ENCODE measurements around the gene GAS2L1. TPM values are rescaled to one million over a fixed set of nuclear protein-coding genes. Genes with fewer than 3 reads are reported as not detected.

The GAS2L1 gene
- total and polyA plus RNA-seq, 2 experiments from 2014 or later: 5.2 to 9.5 TPM

DNA sequence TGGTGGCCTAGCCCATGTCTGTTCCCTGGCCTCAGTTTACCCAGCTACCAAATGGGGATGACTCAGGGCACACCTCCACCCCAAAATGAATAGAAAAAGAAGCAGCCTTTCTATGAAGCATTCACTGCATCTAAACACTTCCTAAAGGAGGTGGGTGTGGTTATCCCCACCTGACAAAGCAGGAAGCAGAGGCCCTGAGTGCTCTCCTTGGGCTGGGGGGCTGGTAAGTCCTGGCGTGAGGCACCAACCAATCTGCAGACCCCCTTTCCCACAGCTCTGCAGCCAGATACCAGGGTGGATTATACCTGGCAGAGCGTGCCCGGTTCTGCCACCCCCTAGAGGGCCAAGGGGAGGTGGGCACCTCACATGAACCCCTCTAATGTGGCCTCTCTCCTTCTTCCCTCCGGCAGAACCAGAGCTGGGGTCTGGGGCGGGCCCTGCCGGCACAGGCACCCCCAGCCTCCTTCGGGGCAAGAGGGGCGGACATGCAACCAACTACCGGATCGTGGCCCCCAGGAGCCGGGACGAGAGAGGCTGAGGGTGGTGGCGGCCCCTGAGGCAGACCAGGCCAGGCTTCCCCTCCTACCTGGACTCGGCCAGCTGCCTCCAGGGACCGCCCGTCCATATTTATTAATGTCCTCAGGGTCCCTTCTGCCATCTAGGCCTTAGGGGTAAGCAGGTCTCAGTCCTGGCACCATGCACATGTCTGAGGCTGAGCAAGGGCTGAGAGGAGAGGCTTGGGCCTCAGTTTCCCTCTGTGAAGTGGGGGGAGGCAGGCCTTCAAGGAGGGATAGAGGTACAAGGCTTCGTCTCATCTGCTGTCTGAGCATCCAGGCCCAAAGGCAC, 47.8 kb upstream of the GAS2L1 start:
- peaks cover 5% of the 10 kb centered on the region; the same call in 1 of the 2 replicates for H3K4me1 ChIP-seq (ENCODE audit: insufficient read depth)
- DNase-seq (ENCODE audit: low spot score) (no peak), ATAC-seq (no peak)
- H3K9me2 ChIP-seq (ENCODE audit: insufficient read depth): no peaks in the 10 kb centered on the region
- H4K20me1 ChIP-seq (replicated peaks; ENCODE audit: insufficient read depth): no peaks in the 10 kb centered on the region
- H3K79me2 ChIP-seq (replicated peaks; ENCODE audit: insufficient read depth): no peaks in the 10 kb centered on the region
- H3K27me3 ChIP-seq (ENCODE audit: insufficient read depth): no peaks in the 10 kb centered on the region
- H3F3A ChIP-seq (replicated peaks; ENCODE audit: low read depth): no peaks in the 10 kb centered on the region
- no peak overlapping the region for H3K4me2 ChIP-seq
- H3K36me3 ChIP-seq (ENCODE audit: insufficient read depth): no peaks in the 10 kb centered on the region
- Mint-ChIP-seq H3K4me3 (no peak overlapping the region), H3K4me1 (no peaks in the 10 kb centered on the region; the same call in 2 of the 3 replicates), H3K27ac (no peak overlapping the region; the same call in 1 of the 2 replicates), H3K36me3 (ENCODE audit: low read depth) (peaks cover 13% of the 10 kb centered on the region), H3K27me3 (ENCODE audit: insufficient read depth, low read depth, poor library complexity) (peaks cover 13% of the 10 kb centered on the region), H3K9me3 (no peaks in the 10 kb centered on the region)
- H2AFZ ChIP-seq: no peak overlapping the region
- H3K27ac ChIP-seq (ENCODE audit: low read depth): no peak overlapping the region
- no peak for TF ChIP-seq CREB1 (CRISPR knock-in tag; IDR thresholded peaks at IDR 0.05; ENCODE audit: low read depth)
- TF ChIP-seq, protein P1, sequence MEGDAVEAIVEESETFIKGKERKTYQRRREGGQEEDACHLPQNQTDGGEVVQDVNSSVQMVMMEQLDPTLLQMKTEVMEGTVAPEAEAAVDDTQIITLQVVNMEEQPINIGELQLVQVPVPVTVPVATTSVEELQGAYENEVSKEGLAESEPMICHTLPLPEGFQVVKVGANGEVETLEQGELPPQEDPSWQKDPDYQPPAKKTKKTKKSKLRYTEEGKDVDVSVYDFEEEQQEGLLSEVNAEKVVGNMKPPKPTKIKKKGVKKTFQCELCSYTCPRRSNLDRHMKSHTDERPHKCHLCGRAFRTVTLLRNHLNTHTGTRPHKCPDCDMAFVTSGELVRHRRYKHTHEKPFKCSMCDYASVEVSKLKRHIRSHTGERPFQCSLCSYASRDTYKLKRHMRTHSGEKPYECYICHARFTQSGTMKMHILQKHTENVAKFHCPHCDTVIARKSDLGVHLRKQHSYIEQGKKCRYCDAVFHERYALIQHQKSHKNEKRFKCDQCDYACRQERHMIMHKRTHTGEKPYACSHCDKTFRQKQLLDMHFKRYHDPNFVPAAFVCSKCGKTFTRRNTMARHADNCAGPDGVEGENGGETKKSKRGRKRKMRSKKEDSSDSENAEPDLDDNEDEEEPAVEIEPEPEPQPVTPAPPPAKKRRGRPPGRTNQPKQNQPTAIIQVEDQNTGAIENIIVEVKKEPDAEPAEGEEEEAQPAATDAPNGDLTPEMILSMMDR (conservative IDR thresholded peaks at IDR 0.05; ENCODE audit: low read depth in 2 of 2): no peak
- TF ChIP-seq, protein P2, sequence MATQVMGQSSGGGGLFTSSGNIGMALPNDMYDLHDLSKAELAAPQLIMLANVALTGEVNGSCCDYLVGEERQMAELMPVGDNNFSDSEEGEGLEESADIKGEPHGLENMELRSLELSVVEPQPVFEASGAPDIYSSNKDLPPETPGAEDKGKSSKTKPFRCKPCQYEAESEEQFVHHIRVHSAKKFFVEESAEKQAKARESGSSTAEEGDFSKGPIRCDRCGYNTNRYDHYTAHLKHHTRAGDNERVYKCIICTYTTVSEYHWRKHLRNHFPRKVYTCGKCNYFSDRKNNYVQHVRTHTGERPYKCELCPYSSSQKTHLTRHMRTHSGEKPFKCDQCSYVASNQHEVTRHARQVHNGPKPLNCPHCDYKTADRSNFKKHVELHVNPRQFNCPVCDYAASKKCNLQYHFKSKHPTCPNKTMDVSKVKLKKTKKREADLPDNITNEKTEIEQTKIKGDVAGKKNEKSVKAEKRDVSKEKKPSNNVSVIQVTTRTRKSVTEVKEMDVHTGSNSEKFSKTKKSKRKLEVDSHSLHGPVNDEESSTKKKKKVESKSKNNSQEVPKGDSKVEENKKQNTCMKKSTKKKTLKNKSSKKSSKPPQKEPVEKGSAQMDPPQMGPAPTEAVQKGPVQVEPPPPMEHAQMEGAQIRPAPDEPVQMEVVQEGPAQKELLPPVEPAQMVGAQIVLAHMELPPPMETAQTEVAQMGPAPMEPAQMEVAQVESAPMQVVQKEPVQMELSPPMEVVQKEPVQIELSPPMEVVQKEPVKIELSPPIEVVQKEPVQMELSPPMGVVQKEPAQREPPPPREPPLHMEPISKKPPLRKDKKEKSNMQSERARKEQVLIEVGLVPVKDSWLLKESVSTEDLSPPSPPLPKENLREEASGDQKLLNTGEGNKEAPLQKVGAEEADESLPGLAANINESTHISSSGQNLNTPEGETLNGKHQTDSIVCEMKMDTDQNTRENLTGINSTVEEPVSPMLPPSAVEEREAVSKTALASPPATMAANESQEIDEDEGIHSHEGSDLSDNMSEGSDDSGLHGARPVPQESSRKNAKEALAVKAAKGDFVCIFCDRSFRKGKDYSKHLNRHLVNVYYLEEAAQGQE (IDR thresholded peaks at IDR 0.05; ENCODE audit: unreplicated experiment): no peak
- TF ChIP-seq ZNF331 (CRISPR knock-in tag; IDR thresholded peaks at IDR 0.05; ENCODE audit: low read depth): no peak
- TF ChIP-seq POLR2AphosphoS5 (IDR thresholded peaks at IDR 0.05; ENCODE audit: low read depth): no peak
- TF ChIP-seq NANOG (IDR thresholded peaks at IDR 0.05; ENCODE audit: borderline replicate concordance): no peak
- TF ChIP-seq ZNF114 (CRISPR knock-in tag; IDR thresholded peaks at IDR 0.05): no peak
- TF ChIP-seq, protein P3, sequence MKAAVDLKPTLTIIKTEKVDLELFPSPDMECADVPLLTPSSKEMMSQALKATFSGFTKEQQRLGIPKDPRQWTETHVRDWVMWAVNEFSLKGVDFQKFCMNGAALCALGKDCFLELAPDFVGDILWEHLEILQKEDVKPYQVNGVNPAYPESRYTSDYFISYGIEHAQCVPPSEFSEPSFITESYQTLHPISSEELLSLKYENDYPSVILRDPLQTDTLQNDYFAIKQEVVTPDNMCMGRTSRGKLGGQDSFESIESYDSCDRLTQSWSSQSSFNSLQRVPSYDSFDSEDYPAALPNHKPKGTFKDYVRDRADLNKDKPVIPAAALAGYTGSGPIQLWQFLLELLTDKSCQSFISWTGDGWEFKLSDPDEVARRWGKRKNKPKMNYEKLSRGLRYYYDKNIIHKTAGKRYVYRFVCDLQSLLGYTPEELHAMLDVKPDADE (IDR thresholded peaks at IDR 0.05): no peak
- TF ChIP-seq, protein P4, sequence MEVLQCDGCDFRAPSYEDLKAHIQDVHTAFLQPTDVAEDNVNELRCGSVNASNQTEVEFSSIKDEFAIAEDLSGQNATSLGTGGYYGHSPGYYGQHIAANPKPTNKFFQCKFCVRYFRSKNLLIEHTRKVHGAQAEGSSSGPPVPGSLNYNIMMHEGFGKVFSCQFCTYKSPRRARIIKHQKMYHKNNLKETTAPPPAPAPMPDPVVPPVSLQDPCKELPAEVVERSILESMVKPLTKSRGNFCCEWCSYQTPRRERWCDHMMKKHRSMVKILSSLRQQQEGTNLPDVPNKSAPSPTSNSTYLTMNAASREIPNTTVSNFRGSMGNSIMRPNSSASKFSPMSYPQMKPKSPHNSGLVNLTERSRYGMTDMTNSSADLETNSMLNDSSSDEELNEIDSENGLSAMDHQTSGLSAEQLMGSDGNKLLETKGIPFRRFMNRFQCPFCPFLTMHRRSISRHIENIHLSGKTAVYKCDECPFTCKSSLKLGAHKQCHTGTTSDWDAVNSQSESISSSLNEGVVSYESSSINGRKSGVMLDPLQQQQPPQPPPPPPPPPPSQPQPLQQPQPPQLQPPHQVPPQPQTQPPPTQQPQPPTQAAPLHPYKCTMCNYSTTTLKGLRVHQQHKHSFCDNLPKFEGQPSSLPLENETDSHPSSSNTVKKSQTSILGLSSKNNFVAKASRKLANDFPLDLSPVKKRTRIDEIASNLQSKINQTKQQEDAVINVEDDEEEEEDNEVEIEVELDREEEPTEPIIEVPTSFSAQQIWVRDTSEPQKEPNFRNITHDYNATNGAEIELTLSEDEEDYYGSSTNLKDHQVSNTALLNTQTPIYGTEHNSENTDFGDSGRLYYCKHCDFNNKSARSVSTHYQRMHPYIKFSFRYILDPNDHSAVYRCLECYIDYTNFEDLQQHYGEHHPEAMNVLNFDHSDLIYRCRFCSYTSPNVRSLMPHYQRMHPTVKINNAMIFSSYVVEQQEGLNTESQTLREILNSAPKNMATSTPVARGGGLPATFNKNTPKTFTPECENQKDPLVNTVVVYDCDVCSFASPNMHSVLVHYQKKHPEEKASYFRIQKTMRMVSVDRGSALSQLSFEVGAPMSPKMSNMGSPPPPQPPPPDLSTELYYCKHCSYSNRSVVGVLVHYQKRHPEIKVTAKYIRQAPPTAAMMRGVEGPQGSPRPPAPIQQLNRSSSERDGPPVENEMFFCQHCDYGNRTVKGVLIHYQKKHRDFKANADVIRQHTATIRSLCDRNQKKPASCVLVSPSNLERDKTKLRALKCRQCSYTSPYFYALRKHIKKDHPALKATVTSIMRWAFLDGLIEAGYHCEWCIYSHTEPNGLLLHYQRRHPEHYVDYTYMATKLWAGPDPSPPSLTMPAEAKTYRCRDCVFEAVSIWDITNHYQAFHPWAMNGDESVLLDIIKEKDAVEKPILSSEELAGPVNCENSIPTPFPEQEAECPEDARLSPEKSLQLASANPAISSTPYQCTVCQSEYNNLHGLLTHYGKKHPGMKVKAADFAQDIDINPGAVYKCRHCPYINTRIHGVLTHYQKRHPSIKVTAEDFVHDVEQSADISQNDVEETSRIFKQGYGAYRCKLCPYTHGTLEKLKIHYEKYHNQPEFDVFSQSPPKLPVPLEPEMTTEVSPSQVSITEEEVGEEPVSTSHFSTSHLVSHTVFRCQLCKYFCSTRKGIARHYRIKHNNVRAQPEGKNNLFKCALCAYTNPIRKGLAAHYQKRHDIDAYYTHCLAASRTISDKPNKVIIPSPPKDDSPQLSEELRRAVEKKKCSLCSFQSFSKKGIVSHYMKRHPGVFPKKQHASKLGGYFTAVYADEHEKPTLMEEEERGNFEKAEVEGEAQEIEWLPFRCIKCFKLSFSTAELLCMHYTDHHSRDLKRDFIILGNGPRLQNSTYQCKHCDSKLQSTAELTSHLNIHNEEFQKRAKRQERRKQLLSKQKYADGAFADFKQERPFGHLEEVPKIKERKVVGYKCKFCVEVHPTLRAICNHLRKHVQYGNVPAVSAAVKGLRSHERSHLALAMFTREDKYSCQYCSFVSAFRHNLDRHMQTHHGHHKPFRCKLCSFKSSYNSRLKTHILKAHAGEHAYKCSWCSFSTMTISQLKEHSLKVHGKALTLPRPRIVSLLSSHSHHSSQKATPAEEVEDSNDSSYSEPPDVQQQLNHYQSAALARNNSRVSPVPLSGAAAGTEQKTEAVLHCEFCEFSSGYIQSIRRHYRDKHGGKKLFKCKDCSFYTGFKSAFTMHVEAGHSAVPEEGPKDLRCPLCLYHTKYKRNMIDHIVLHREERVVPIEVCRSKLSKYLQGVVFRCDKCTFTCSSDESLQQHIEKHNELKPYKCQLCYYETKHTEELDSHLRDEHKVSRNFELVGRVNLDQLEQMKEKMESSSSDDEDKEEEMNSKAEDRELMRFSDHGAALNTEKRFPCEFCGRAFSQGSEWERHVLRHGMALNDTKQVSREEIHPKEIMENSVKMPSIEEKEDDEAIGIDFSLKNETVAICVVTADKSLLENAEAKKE (CRISPR knock-in tag; IDR thresholded peaks at IDR 0.05): no peak
- no peak for TF ChIP-seq EZH2phosphoT487 (IDR thresholded peaks at IDR 0.05; ENCODE audit: unreplicated experiment)
- no peak for TF ChIP-seq EZH2 (IDR thresholded peaks at IDR 0.05; ENCODE audit: low read depth, unreplicated experiment)
- TF ChIP-seq JUNB (IDR thresholded peaks at IDR 0.05; ENCODE audit: unreplicated experiment): no peak
- no peak for TF ChIP-seq STAT1 (IDR thresholded peaks at IDR 0.05; ENCODE audit: unreplicated experiment)
- no peak overlapping the region for H3K4me3 ChIP-seq

Measured in GM23338 (cell line).